ENCODE data around the gene DNLZ. TPM values are rescaled to one million over a fixed set of nuclear protein-coding genes. Genes with fewer than 3 reads are reported as not detected.

Gene DNLZ
- polyA plus RNA-seq, 2 of the 4 experiments (the other 2 are of a cell fraction): 8.0 to 19.9 TPM

- POLR2A ChIA-PET: interaction anchor here (0.5 kb wide), 1 partner anchor 68 kb away, joined by 3 read pairs; no protein-coding TSS in a partner anchor
- DNase-seq (ENCODE audit: low read depth in 1 of 2, low spot score in 1 of 2) (no peak), ATAC-seq (no peak), FAIRE-seq (no peak)
- no peak for TF ChIP-seq HEYL (CRISPR knock-in tag; IDR thresholded peaks at IDR 0.05)
- no peak for TF ChIP-seq NFE2L2 (conservative IDR thresholded peaks at IDR 0.05; ENCODE audit: low read length)
- no peak for TF ChIP-seq KDM5A (IDR thresholded peaks at IDR 0.05)
- TF ChIP-seq PBX3 (IDR thresholded peaks at IDR 0.05): no peak
- no peak for TF ChIP-seq HOXA7 (CRISPR knock-in tag; IDR thresholded peaks at IDR 0.05)
- no peak for TF ChIP-seq FOXS1 (CRISPR knock-in tag; IDR thresholded peaks at IDR 0.05)
- TF ChIP-seq HMGXB4 (CRISPR knock-in tag; IDR thresholded peaks at IDR 0.05; ENCODE audit: borderline replicate concordance): no peak
- TF ChIP-seq EP300 (IDR thresholded peaks at IDR 0.05): no peak
- no peak for TF ChIP-seq MYC (IDR thresholded peaks at IDR 0.05; ENCODE audit: borderline replicate concordance, low read length)
- TF ChIP-seq JUNB (IDR thresholded peaks at IDR 0.05): no peak
- TF ChIP-seq ZNF302 (CRISPR knock-in tag; IDR thresholded peaks at IDR 0.05): no peak
- no peak for TF ChIP-seq MAZ (IDR thresholded peaks at IDR 0.05; ENCODE audit: borderline replicate concordance, low read depth, low read length)
- TF ChIP-seq MAFK (IDR thresholded peaks at IDR 0.05; ENCODE audit: partially characterized antibody): no peak
- no peak for TF ChIP-seq ESRRA (IDR thresholded peaks at IDR 0.05; ENCODE audit: borderline replicate concordance, low read length)
- TF ChIP-seq CEBPB (IDR thresholded peaks at IDR 0.05): no peak
- TF ChIP-seq CHD2 (IDR thresholded peaks at IDR 0.05; ENCODE audit: low read length, partially characterized antibody): no peak
- no peak for TF ChIP-seq ELK1 (IDR thresholded peaks at IDR 0.05; ENCODE audit: low read depth, low read length)
- TF ChIP-seq PHF8 (IDR thresholded peaks at IDR 0.05; ENCODE audit: borderline replicate concordance, low read depth): no peak
- no peak for TF ChIP-seq RCOR1 (IDR thresholded peaks at IDR 0.05; ENCODE audit: low read depth, low read length)
- Histone ChIP-seq H3K27ac (no peak overlapping the region), H3K4me3 (no peak overlapping the region), H3K4me1 (peaks cover 19% of the 10 kb centered on the region), H3K9me3 (no peaks in the 10 kb centered on the region), H3K4me2 (no peak overlapping the region)
- 85% methylated on average over 9 of the region's 9 CpGs for WGBS (ENCODE audit: missing lambda C conversion rate)
- CTCF ChIA-PET: interaction anchor here (0.8 to 1.7 kb wide), 7 partner anchors 10 to 71 kb away, joined by 3 to 6 read pairs (median 3); no protein-coding TSS in a partner anchor
Observed at GRCh38 chr9:136412962-136413361, 49.4 kb upstream of the DNLZ start.

DNA sequence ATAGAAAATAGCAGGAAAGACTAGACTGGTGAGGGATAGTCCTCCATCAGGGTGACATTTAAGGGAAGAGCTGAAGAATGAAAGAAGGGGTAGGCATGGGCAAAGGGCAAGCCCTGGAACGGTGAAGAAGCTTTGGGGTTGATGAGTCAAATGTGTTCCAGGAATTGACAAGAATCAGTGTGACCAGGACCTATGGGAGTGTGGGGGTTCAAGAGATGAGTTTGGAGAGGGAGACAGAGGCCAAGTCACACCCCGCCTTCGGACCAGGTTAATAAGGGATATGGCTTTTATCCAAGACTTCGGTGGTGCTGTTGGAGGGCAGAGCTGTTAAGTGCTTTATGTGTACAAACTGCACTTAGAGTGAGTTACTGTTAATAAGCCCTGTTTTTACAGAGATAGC lies 47.8 kb upstream of the DNLZ start:
- DNase-seq (ENCODE audit: low read depth in 1 of 2, low spot score in 1 of 2): no peak
- Histone ChIP-seq H3K4me1 (peaks cover 19% of the 10 kb centered on the region), H3K9me3 (no peaks in the 10 kb centered on the region), H3K4me2 (peak overlapping the region; percentile 97), H3K4me3 (peak overlapping the region; percentile 78), H3K27ac (peak overlapping the region; percentile 91 to 95)
- 34% methylated on average over 4 of the region's 4 CpGs for WGBS (ENCODE audit: missing lambda C conversion rate)
- ATAC-seq: no peak
- FAIRE-seq: no peak
- ChIA-PET POLR2A (no interaction called here), CTCF (interaction anchor here (0.5 kb wide), 1 partner anchor 98 kb away, joined by 3 read pairs; no protein-coding TSS in a partner anchor)
- TF ChIP-seq E2F6 (IDR thresholded peaks at IDR 0.05; ENCODE audit: borderline replicate concordance, low read depth) (no peak), MAFK (IDR thresholded peaks at IDR 0.05; ENCODE audit: partially characterized antibody) (no peak), RAD21 (conservative IDR thresholded peaks at IDR 0.05 in 1 of 2, IDR thresholded peaks at IDR 0.05 in 1 of 2) (no peak), ATOH8 (CRISPR knock-in tag; IDR thresholded peaks at IDR 0.05; ENCODE audit: low read depth) (no peak), HMGXB4 (CRISPR knock-in tag; IDR thresholded peaks at IDR 0.05; ENCODE audit: borderline replicate concordance) (no peak), JUN (IDR thresholded peaks at IDR 0.05) (no peak), EHMT2 (IDR thresholded peaks at IDR 0.05; ENCODE audit: low read depth) (no peak), NR3C1 (IDR thresholded peaks at IDR 0.05) (no peak), HOXB5 (CRISPR knock-in tag; IDR thresholded peaks at IDR 0.05) (no peak), SMC3 (IDR thresholded peaks at IDR 0.05) (no peak), HOXB13 (CRISPR knock-in tag; IDR thresholded peaks at IDR 0.05; ENCODE audit: low read depth) (no peak)

Measured in A549 (cell line).